HepG2 (cell line): ENCODE results near the gene SLC34A3. TPM values are rescaled to one million over a fixed set of nuclear protein-coding genes. Genes with fewer than 3 reads are reported as not detected.

Source experiments
- BRCA1 ChIP-seq: sonication (generic); formaldehyde crosslinking; IDR thresholded peaks from 2 replicates; pipeline ENCODE4 v1.4.0; 2020; ENCODE audit warnings: missing genetic modification reagents
- DNMT1 ChIP-seq: sonication (generic); formaldehyde crosslinking; IDR thresholded peaks from 2 replicates; pipeline ENCODE4 v1.5.1; 2020; ENCODE audit warnings: mild to moderate bottlenecking, missing genetic modification reagents
- HNF4G ChIP-seq, 2 experiments: sonication (generic) in 1 of 2; formaldehyde crosslinking in 1 of 2; IDR thresholded peaks; 2 replicates each; pipeline versions ENCODE4 v1.4.0 to v1.6.1; 2011 to 2020; ENCODE audit warnings: borderline replicate concordance in 2 of 2, low read depth in 2 of 2, mild to moderate bottlenecking in 2 of 2, low read length in 1 of 2, missing genetic modification reagents in 1 of 2, moderate library complexity in 1 of 2
- HOXA3 ChIP-seq: sonication (generic); formaldehyde crosslinking; IDR thresholded peaks from 2 replicates; pipeline ENCODE4 v1.5.0; 2020; ENCODE audit warnings: missing genetic modification reagents
- HOXD1 ChIP-seq: sonication (generic); formaldehyde crosslinking; IDR thresholded peaks from 2 replicates; pipeline ENCODE4 v1.5.0; 2020; ENCODE audit warnings: missing genetic modification reagents
- KLF16 ChIP-seq, 2 experiments: sonication (generic) in 1 of 2; formaldehyde crosslinking in 1 of 2; IDR thresholded peaks; 2 replicates each; pipeline versions ENCODE4 v1.6.1 to v1.8.0; 2016 to 2023; ENCODE audit warnings: missing genetic modification reagents in 2 of 2, missing compliant biosample characterization in 1 of 2
- MAF1 ChIP-seq: sonication (generic); formaldehyde crosslinking; IDR thresholded peaks from 2 replicates; pipeline ENCODE4 v1.5.0; 2020; ENCODE audit warnings: missing genetic modification reagents, borderline replicate concordance
- NCOA5 ChIP-seq: sonication (generic); formaldehyde crosslinking; IDR thresholded peaks from 2 replicates; pipeline ENCODE4 v1.4.0; 2020; ENCODE audit warnings: missing genetic modification reagents
- NKX3-1 ChIP-seq: sonication (generic); formaldehyde crosslinking; IDR thresholded peaks from 2 replicates; pipeline ENCODE4 v1.5.0; 2020; ENCODE audit warnings: missing genetic modification reagents
- NONO ChIP-seq, 2 experiments: fragments of 450-650 bp in 1 of 2; sonication (generic) in 1 of 2; formaldehyde crosslinking in 1 of 2; IDR thresholded peaks in 1 of 2; conservative IDR thresholded peaks in 1 of 2; 2 replicates each; pipeline versions ENCODE4 v1.6.1 to v1.8.0; 2017 to 2022; ENCODE audit warnings: mild to moderate bottlenecking in 1 of 2, missing genetic modification reagents in 1 of 2, moderate library complexity in 1 of 2
- NRL ChIP-seq: sonication (generic); formaldehyde crosslinking; IDR thresholded peaks from 2 replicates; pipeline ENCODE4 v1.5.0; 2020; ENCODE audit warnings: missing genetic modification reagents, mild to moderate bottlenecking, moderate library complexity, borderline replicate concordance
- PHF8 ChIP-seq: sonication (generic); formaldehyde crosslinking; IDR thresholded peaks from 2 replicates; pipeline ENCODE4 v1.5.0; 2020; ENCODE audit warnings: missing genetic modification reagents
- SAP130 ChIP-seq: IDR thresholded peaks from 2 replicates; pipeline ENCODE4 v1.6.1; 2016; ENCODE audit warnings: low read depth
- SATB2 ChIP-seq: sonication (generic); formaldehyde crosslinking; IDR thresholded peaks from 2 replicates; pipeline ENCODE4 v1.5.0; 2020; ENCODE audit warnings: missing genetic modification reagents
- SOX5 ChIP-seq: IDR thresholded peaks from 2 replicates; pipeline ENCODE4 v1.6.1; 2016; ENCODE audit warnings: borderline replicate concordance
- SP2 ChIP-seq: sonication (generic); formaldehyde crosslinking; IDR thresholded peaks from 2 replicates; pipeline ENCODE4 v1.5.1; 2020; ENCODE audit warnings: mild to moderate bottlenecking, missing genetic modification reagents
- ZNF329 ChIP-seq: sonication (generic); formaldehyde crosslinking; IDR thresholded peaks from 2 replicates; pipeline ENCODE4 v1.9.0; 2021; ENCODE audit warnings: low read depth, mild to moderate bottlenecking, missing genetic modification reagents
- ZNF382 ChIP-seq: sonication (generic); formaldehyde crosslinking; IDR thresholded peaks from 2 replicates; pipeline ENCODE4 v1.5.0; 2020; ENCODE audit warnings: missing genetic modification reagents, mild to moderate bottlenecking, borderline replicate concordance
- ZNF607 ChIP-seq: sonication (generic); formaldehyde crosslinking; IDR thresholded peaks from 2 replicates; pipeline ENCODE4 v1.5.1; 2020; ENCODE audit warnings: missing genetic modification reagents, mild to moderate bottlenecking, borderline replicate concordance
- ZNF652 ChIP-seq: IDR thresholded peaks from 2 replicates; pipeline ENCODE4 v1.6.1; 2016; ENCODE audit warnings: low read depth, borderline replicate concordance
- ZNF747 ChIP-seq: sonication (generic); formaldehyde crosslinking; IDR thresholded peaks from 2 replicates; pipeline ENCODE4 v1.8.1; 2023; ENCODE audit warnings: missing genetic modification reagents, mild to moderate bottlenecking, borderline replicate concordance
- ZSCAN21 ChIP-seq: sonication (generic); formaldehyde crosslinking; IDR thresholded peaks from 2 replicates; pipeline ENCODE4 v1.8.0; 2022; ENCODE audit warnings: mild to moderate bottlenecking, missing genetic modification reagents, moderate library complexity, borderline replicate concordance
- polyA plus RNA-seq, 8 experiments: library from polyadenylated mRNA; depleted of rRNA in 3 of 8; stranded (reverse) in 7 of 8; unstranded in 1 of 8; fragments of >200 nt; fragmentation: Illumina TruSeq in 4 of 8; extraction: Trizol in 4 of 8; gene quantifications; 2 replicates each; pipeline versions ENCODE4 v1.2.1 to v1.2.3, GENCODE V29; 2011 to 2016; ENCODE audit warnings: low read depth in 4 of 8, missing spikeins in 1 of 8, mixed read lengths in 1 of 8; ENCODE audit not compliant: insufficient read depth in 1 of 8
- total RNA-seq, 5 experiments: library from RNA; depleted of rRNA; stranded (reverse); fragments of >200 nt; fragmentation: Illumina TruSeq; extraction: Trizol; gene quantifications; 2 replicates each; pipeline ENCODE4 v1.2.3, GENCODE V29; 2016; ENCODE audit warnings: low read depth in 1 of 5
- TF ChIP-seq, protein P1 (sequence below): sonication (generic); formaldehyde crosslinking; IDR thresholded peaks from 2 replicates; pipeline ENCODE4 v1.5.0; 2020; ENCODE audit warnings: mild to moderate bottlenecking, missing genetic modification reagents
- TF ChIP-seq, protein P2 (sequence below): sonication (generic); formaldehyde crosslinking; IDR thresholded peaks from 2 replicates; pipeline ENCODE4 v1.4.0; 2020; ENCODE audit warnings: mild to moderate bottlenecking, missing genetic modification reagents, borderline replicate concordance
- TF ChIP-seq, protein P3 (sequence below): sonication (generic); formaldehyde crosslinking; IDR thresholded peaks from 2 replicates; pipeline ENCODE4 v1.8.0; 2023; ENCODE audit warnings: mild to moderate bottlenecking, missing genetic modification reagents

Gene SLC34A3
- total and polyA plus RNA-seq, 2 of the 13 experiments (the other 11 are each of a cell fraction or from before 2014, with no cell fraction given) = 0.07 to 1.0 TPM

DNA sequence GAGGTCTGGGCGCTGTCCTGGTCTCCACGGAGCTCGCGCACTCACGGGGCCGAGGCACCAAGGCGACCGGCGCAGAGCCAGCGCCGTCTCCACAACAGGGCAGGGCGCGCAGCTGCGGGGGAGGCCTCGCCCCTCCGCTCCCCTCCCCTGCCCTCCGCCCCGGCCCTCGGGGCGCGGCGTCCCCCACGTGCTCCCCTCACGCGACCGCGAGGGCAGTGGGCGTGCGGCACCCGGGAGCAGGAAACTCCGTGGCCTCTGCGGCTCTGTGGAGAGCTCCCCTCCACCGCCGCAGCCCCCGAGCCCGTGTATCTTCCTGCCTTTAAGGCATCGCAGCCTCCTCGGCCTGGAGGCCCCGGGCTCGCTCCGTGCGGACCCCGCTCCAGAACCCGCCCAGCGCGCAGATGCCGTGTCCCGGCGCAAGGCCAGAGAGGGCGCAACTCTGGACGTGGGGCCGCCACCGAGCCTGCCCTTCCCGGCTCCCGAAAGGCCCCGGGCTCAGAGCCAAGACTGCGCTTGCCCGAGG is 9.7 kb downstream of the SLC34A3 start (continued):
- TF ChIP-seq KLF16 (CRISPR knock-in tag; IDR thresholded peaks at IDR 0.05) (peak in 1 of 2 experiments; percentile 40; a peak in 1 of 4 replicates), ZNF607 (peak; percentile 68), ZNF382 (CRISPR knock-in tag) (no peak), SATB2 (CRISPR knock-in tag) (no peak; the same call in 1 of the 2 replicates), ZNF747 (CRISPR knock-in tag) (peak; percentile 74; the same call in 1 of the 2 replicates), SOX5 (CRISPR knock-in tag) (peak; percentile 25; the same call in 1 of the 2 replicates), HOXA3 (CRISPR knock-in tag) (peak; percentile 61), BRCA1 (CRISPR knock-in tag) (no peak), NKX3-1 (peak; percentile 79; the same call in 1 of the 2 replicates), NRL (CRISPR knock-in tag) (0 out of 2 replicates have a peak, but pooled peaks have one; percentile 26), MAF1 (CRISPR knock-in tag) (0 out of 2 replicates have a peak, but pooled peaks have one; percentile 50), SAP130 (peak; percentile 78; the same call in 1 of the 2 replicates), NONO (IDR thresholded peaks at IDR 0.05) (no peak), NONO (CRISPR knock-in tag; conservative IDR thresholded peaks at IDR 0.05) (peak; percentile 56; the same call in 1 of the 2 replicates), ZNF329 (CRISPR knock-in tag) (peak; percentile 70; the same call in 1 of the 2 replicates), HOXD1 (CRISPR knock-in tag) (peak; percentile 54; the same call in 1 of the 2 replicates), HNF4G (IDR thresholded peaks at IDR 0.05; ENCODE audit: borderline replicate concordance, low read depth, low read length) (0 out of 2 replicates have a peak, but pooled peaks have one; percentile 10), HNF4G (CRISPR knock-in tag; IDR thresholded peaks at IDR 0.05; ENCODE audit: borderline replicate concordance, low read depth) (no peak), ZSCAN21 (CRISPR knock-in tag) (peak; percentile 85; the same call in 1 of the 2 replicates), SP2 (CRISPR knock-in tag) (no peak), ZNF652 (CRISPR knock-in tag) (no peak), DNMT1 (CRISPR knock-in tag) (peak; percentile 82; the same call in 1 of the 2 replicates), NCOA5 (CRISPR knock-in tag) (no peak), PHF8 (CRISPR knock-in tag) (peak; percentile 84)
- TF ChIP-seq, protein P1, sequence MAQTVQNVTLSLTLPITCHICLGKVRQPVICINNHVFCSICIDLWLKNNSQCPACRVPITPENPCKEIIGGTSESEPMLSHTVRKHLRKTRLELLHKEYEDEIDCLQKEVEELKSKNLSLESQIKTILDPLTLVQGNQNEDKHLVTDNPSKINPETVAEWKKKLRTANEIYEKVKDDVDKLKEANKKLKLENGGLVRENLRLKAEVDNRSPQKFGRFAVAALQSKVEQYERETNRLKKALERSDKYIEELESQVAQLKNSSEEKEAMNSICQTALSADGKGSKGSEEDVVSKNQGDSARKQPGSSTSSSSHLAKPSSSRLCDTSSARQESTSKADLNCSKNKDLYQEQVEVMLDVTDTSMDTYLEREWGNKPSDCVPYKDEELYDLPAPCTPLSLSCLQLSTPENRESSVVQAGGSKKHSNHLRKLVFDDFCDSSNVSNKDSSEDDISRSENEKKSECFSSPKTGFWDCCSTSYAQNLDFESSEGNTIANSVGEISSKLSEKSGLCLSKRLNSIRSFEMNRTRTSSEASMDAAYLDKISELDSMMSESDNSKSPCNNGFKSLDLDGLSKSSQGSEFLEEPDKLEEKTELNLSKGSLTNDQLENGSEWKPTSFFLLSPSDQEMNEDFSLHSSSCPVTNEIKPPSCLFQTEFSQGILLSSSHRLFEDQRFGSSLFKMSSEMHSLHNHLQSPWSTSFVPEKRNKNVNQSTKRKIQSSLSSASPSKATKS (CRISPR knock-in tag) = no peak; the same call in 1 of the 2 replicates
- TF ChIP-seq, protein P2, sequence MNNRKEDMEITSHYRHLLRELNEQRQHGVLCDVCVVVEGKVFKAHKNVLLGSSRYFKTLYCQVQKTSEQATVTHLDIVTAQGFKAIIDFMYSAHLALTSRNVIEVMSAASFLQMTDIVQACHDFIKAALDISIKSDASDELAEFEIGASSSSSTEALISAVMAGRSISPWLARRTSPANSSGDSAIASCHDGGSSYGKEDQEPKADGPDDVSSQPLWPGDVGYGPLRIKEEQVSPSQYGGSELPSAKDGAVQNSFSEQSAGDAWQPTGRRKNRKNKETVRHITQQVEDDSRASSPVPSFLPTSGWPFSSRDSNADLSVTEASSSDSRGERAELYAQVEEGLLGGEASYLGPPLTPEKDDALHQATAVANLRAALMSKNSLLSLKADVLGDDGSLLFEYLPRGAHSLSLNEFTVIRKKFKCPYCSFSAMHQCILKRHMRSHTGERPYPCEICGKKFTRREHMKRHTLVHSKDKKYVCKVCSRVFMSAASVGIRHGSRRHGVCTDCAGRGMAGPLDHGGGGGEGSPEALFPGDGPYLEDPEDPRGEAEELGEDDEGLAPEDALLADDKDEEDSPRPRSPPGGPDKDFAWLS (CRISPR knock-in tag) = no peak
- TF ChIP-seq, protein P3, sequence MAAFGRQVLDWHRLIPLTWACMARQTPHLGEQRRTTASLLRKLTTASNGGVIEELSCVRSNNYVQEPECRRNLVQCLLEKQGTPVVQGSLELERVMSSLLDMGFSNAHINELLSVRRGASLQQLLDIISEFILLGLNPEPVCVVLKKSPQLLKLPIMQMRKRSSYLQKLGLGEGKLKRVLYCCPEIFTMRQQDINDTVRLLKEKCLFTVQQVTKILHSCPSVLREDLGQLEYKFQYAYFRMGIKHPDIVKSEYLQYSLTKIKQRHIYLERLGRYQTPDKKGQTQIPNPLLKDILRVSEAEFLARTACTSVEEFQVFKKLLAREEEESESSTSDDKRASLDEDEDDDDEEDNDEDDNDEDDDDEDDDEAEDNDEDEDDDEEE = peak; percentile 97
